ENCODE results near the gene SLC7A11.

- no peak for TF ChIP-seq CTCF (IDR thresholded peaks at IDR 0.05)
- TF ChIP-seq POLR2A (IDR thresholded peaks at IDR 0.05), result no peak
These were observed 56.1 kb downstream of the SLC7A11 start for GRCh38 chr4:138185859-138186645.

Measured in body of pancreas (tissue), 4 donors.